ENCODE data around the gene WEE2. TPM values are rescaled to one million over a fixed set of nuclear protein-coding genes. Genes with fewer than 3 reads are reported as not detected.
A peak's percentile ranks its signal among the peaks of the same experiment; 100 is the strongest.

The WEE2 gene
- total and polyA plus RNA-seq, 2 of the 13 experiments (the other 11 are each of a cell fraction or from before 2014, with no cell fraction given): not detected

DNA sequence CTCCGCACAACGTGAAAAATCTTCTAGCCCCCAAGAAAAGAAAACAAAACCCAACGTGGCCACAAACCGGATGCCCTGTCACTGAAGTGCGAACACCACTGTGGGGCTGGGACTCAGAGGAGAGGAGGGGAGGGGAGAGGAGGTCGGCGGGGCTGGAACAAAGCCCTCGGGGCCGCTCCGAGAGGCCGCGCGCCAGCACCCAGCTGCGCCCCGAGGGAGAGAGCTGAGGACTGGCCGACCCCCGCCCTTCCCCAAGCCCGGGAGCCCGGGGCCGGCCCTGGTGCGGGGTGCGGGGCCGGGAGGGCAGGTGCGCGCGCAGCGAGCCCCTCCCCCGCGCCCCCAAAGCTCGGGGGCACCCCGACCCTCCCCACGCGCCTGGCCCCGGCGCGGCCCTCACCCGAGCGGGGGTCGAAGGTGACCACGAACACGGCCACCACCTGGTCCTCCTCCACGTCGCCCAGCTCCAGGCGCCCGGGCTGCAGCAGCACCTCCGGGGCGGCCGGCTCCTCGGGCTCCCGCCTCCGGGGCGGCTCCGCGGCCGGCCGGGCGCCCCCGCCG lies 6.6 kb upstream of the WEE2 start:
- WGBS (ENCODE audit: low lambda C conversion rate): 0% methylated on average over 2 of the region's 59 CpGs
- no peak for TF ChIP-seq IKZF4 (CRISPR knock-in tag; IDR thresholded peaks at IDR 0.05; ENCODE audit: borderline replicate concordance, low read depth, not compliant biosample characterization)
- 0 out of 2 replicates have a peak, but pooled peaks have one; percentile 26 for TF ChIP-seq POLR2G (IDR thresholded peaks at IDR 0.05; ENCODE audit: low read depth, low read length)
- 0 out of 2 replicates have a peak, but pooled peaks have one; percentile 16 for TF ChIP-seq SAP130 (CRISPR knock-in tag; IDR thresholded peaks at IDR 0.05; ENCODE audit: low read depth)
- TF ChIP-seq PRMT3 (CRISPR knock-in tag; IDR thresholded peaks at IDR 0.05; ENCODE audit: borderline replicate concordance, low read depth): no peak
- 0 out of 2 replicates have a peak, but pooled peaks have one; percentile 30 for TF ChIP-seq KDM5B (CRISPR knock-in tag; IDR thresholded peaks at IDR 0.05; ENCODE audit: borderline replicate concordance)
- TF ChIP-seq, protein P1, sequence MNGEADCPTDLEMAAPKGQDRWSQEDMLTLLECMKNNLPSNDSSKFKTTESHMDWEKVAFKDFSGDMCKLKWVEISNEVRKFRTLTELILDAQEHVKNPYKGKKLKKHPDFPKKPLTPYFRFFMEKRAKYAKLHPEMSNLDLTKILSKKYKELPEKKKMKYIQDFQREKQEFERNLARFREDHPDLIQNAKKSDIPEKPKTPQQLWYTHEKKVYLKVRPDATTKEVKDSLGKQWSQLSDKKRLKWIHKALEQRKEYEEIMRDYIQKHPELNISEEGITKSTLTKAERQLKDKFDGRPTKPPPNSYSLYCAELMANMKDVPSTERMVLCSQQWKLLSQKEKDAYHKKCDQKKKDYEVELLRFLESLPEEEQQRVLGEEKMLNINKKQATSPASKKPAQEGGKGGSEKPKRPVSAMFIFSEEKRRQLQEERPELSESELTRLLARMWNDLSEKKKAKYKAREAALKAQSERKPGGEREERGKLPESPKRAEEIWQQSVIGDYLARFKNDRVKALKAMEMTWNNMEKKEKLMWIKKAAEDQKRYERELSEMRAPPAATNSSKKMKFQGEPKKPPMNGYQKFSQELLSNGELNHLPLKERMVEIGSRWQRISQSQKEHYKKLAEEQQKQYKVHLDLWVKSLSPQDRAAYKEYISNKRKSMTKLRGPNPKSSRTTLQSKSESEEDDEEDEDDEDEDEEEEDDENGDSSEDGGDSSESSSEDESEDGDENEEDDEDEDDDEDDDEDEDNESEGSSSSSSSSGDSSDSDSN (CRISPR knock-in tag; IDR thresholded peaks at IDR 0.05): peak; percentile 38; the same call in 1 of the 2 replicates
- peak; percentile 32; the same call in 1 of the 2 replicates for TF ChIP-seq YEATS4 (CRISPR knock-in tag; IDR thresholded peaks at IDR 0.05; ENCODE audit: borderline replicate concordance)
- no peak for TF ChIP-seq ZNF24 (IDR thresholded peaks at IDR 0.05)
- TF ChIP-seq CENPX (CRISPR knock-in tag; IDR thresholded peaks at IDR 0.05): no peak
- no peak for TF ChIP-seq ZNF256 (CRISPR knock-in tag; conservative IDR thresholded peaks at IDR 0.05)
- TF ChIP-seq ZNF121 (CRISPR knock-in tag; IDR thresholded peaks at IDR 0.05): no peak
- TF ChIP-seq, protein P2, sequence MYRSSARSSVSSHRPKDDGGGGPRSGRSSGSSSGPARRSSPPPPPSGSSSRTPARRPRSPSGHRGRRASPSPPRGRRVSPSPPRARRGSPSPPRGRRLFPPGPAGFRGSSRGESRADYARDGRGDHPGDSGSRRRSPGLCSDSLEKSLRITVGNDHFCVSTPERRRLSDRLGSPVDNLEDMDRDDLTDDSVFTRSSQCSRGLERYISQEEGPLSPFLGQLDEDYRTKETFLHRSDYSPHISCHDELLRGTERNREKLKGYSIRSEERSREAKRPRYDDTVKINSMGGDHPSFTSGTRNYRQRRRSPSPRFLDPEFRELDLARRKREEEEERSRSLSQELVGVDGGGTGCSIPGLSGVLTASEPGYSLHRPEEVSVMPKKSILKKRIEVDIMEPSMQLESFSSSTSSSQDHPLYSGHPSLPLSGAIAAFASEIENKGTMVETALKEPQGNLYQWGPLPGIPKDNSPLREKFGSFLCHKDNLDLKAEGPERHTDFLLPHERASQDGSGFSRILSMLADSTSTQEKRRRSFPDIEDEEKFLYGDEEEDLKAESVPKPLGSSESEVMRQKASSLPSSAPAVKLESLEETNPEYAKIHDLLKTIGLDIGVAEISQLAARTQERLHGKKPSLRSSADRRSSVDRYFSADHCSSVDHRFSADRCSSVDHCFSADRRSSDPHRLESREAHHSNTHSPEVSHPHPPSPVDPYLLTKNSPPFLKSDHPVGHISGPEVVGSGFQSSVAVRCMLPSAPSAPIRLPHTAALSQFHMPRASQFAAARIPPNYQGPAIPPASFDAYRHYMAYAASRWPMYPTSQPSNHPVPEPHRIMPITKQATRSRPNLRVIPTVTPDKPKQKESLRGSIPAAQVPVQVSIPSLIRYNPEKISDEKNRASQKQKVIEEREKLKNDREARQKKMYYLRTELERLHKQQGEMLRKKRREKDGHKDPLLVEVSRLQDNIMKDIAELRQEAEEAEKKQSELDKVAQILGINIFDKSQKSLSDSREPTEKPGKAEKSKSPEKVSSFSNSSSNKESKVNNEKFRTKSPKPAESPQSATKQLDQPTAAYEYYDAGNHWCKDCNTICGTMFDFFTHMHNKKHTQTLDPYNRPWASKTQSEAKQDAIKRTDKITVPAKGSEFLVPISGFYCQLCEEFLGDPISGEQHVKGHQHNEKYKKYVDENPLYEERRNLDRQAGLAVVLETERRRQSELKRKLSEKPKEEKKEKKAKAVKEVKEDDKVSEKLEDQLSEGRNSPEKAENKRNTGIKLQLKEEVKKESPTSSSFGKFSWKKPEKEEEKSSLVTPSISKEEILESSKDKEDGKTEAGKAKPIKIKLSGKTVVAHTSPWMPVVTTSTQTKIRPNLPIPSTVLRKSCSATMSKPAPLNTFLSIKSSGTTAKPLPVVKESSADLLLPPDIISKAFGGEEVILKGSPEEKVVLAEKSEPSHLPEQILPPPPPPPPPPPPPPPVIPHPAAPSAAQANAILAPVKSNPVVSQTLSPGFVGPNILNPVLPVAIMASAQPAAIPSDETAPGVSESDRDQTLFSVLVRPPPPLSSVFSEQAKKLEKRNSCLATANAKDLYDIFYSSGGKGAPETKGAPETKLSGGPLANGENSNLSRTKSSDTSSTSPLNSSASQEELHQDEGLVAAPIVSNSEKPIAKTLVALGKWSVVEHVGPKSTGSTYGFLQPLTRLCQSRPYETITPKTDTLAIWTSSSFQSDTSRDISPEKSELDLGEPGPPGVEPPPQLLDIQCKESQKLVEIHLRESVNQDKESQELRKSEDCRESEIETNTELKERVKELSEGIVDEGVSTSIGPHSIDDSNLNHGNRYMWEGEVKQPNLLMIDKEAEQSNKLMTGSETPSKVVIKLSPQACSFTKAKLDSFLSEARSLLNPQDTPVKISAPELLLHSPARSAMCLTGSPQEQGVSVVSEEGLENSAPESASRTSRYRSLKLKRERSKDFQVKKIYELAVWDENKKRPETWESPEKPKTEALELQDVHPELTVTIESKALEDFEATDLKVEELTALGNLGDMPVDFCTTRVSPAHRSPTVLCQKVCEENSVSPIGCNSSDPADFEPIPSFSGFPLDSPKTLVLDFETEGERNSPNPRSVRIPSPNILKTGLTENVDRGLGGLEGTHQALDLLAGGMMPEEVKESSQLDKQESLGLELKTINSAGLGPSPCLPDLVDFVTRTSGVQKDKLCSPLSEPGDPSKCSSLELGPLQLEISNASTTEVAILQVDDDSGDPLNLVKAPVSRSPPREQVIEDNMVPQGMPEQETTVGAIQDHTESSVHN (CRISPR knock-in tag; IDR thresholded peaks at IDR 0.05): no peak

More for the DNA sequence above, 6.6 kb upstream of the WEE2 start:
- Histone ChIP-seq H3K4me3 (replicated peaks in 1 of 3; ENCODE audit: insufficient read depth in 1 of 3, low read depth in 2 of 3, low read length in 3 of 3) (peak overlapping the region; percentile 72 to 85 (median 76); a peak in 5 of 6 replicates), H3K36me3 (replicated peaks in 1 of 2; ENCODE audit: control insufficient read depth in 1 of 2, insufficient read depth in 2 of 2, low read length in 2 of 2) (no peaks in the 10 kb centered on the region), H3K79me2 (ENCODE audit: insufficient read depth, low read length) (no peaks in the 10 kb centered on the region), H3K4me1 (ENCODE audit: insufficient read depth, low read length) (peaks cover 49% of the 10 kb centered on the region), H3K9me3 (ENCODE audit: low read length) (no peaks in the 10 kb centered on the region), H3K27ac (ENCODE audit: extremely low read length, insufficient read depth, low read length) (no peak overlapping the region), H3K4me2 (ENCODE audit: low read depth, low read length) (peak overlapping the region; percentile 55; the same call in 1 of the 2 replicates), H4K20me1 (ENCODE audit: insufficient read depth, low read length) (0 out of 2 replicates have a peak, but pooled peaks cover 2% of the 10 kb centered on the region), H3K27me3 (ENCODE audit: control insufficient read depth in 1 of 2, insufficient read depth in 2 of 2, low read length in 2 of 2) (peaks cover 0 to 19% of the 10 kb centered on the region in 2 experiments; a peak in 3 of 5 replicates), H3K9ac (ENCODE audit: insufficient read depth, low read depth, low read length) (peak overlapping the region; percentile 60; the same call in 1 of the 2 replicates), H2AFZ (ENCODE audit: low read length) (no peak overlapping the region)
- BruUV-seq (replicated peaks): no TSS peak
- FAIRE-seq (no peak), DNase-seq (ENCODE audit: low spot score) (no peak), ATAC-seq (peak; percentile 86)
- in situ Hi-C loops (cut with HindIII; ENCODE audit: extremely low pct_ligation_motif_present, low pct_unique_long_range_greater_than_20kb) (no loop called here), intact Hi-C loops (cut with micrococcal nuclease; ENCODE audit: unreplicated experiment) (loop anchor here (1.0 kb wide), 1 partner anchor 47 kb away; no protein-coding TSS in a partner anchor)
- ChIA-PET CTCF (ENCODE audit: low intra/inter-chr PET ratio, low total read pairs) (no interaction called here), POLR2A (interaction anchor here (1.5 to 2.9 kb wide), 3 partner anchors 12 to 150 kb away, joined by 4 to 17 read pairs (median 5); partner anchors contain the start of genes AGK and SSBP1)
